Activated CD8-positive, alpha-beta T cell treated with anti-CD3 and anti-CD28 coated beads for 36 hours (primary cell): ENCODE measurements around the gene FBN3. TPM values are rescaled to one million over a fixed set of nuclear protein-coding genes. Genes with fewer than 3 reads are reported as not detected.

Experiments
- ATAC-seq: fragments of 200-7000 bp; cut with Tn5 transposase; one replicate; pipeline ENCODE4 v1.10.0; 2021; ENCODE audit warnings: mild to moderate bottlenecking, moderate library complexity
- CTCF ChIA-PET: fragments of 350-600 bp; sonication (Branson Sonifier 250); formaldehyde crosslinking; loops from one replicate; lab custom pipeline; 2021; ENCODE audit warnings: antibody characterized with exemption; lab: Charles Lee
- POLR2A ChIA-PET: fragments of 350-600 bp; sonication (Branson Sonifier 250); formaldehyde crosslinking; loops from one replicate; lab custom pipeline; 2021; ENCODE audit warnings: antibody characterized with exemption; lab: Charles Lee
- DNase-seq: peaks from one replicate; pipeline ENCODE4 v3.0.0-alpha.2; 2020
- H3K27ac Mint-ChIP-seq: one replicate; pipeline ENCODE4 v1.8.0; 2021; ENCODE audit warnings: mild to moderate bottlenecking, mixed read lengths
- H3K27me3 Mint-ChIP-seq: one replicate; pipeline ENCODE4 v1.8.0; 2021; ENCODE audit warnings: mixed read lengths
- H3K36me3 Mint-ChIP-seq: one replicate; pipeline ENCODE4 v1.8.0; 2021; ENCODE audit warnings: low read depth, mixed read lengths
- H3K4me1 Mint-ChIP-seq: one replicate; pipeline ENCODE4 v1.8.0; 2021; ENCODE audit warnings: low read depth, mixed read lengths
- H3K4me3 Mint-ChIP-seq: one replicate; pipeline ENCODE4 v1.8.0; 2021; ENCODE audit warnings: mild to moderate bottlenecking, moderate library complexity, mixed read lengths
- H3K9me3 Mint-ChIP-seq: one replicate; pipeline ENCODE4 v1.8.0; 2021; ENCODE audit warnings: mixed read lengths
- CTCF ChIP-seq: fragments of 200-600 bp; IDR thresholded peaks from one replicate; pipeline ENCODE4 v1.8.0; 2022; ENCODE audit warnings: antibody characterized with exemption, mild to moderate bottlenecking
- intact Hi-C: fragments of 100-400 bp; cut with micrococcal nuclease; formaldehyde crosslinking; loops from one replicate; pipeline ENCODE4 v1.10.0; 2022
- total RNA-seq, 2 experiments: library from RNA; stranded (reverse); gene quantifications; one replicate each; pipeline ENCODE4 v1.2.3, GENCODE V29; 2021

The FBN3 gene
- total RNA-seq, 2 experiments from 2014 or later, result 0.02 TPM; not detected in 1

- ChIA-PET CTCF (no interaction called here), POLR2A (no interaction called here)
- H3K27me3 Mint-ChIP-seq, result no peaks in the 10 kb centered on the region
- TF ChIP-seq CTCF, result no peak
- H3K4me3 Mint-ChIP-seq, result no peak overlapping the region
- DNase-seq (no peak), ATAC-seq (no peak)
- H3K36me3 Mint-ChIP-seq, result no peaks in the 10 kb centered on the region
- H3K4me1 Mint-ChIP-seq, result no peaks in the 10 kb centered on the region
- no peak overlapping the region for H3K27ac Mint-ChIP-seq
- H3K9me3 Mint-ChIP-seq, result peaks cover 2% of the 10 kb centered on the region
- intact Hi-C loops, result no loop called here
Measured at GRCh38 chr19:8085598-8086408, 63.6 kb downstream of the FBN3 start.

- Mint-ChIP-seq H3K27ac (no peak overlapping the region), H3K4me1 (no peaks in the 10 kb centered on the region), H3K9me3 (no peaks in the 10 kb centered on the region), H3K36me3 (no peaks in the 10 kb centered on the region), H3K27me3 (no peaks in the 10 kb centered on the region), H3K4me3 (no peak overlapping the region)
- ChIA-PET POLR2A (no interaction called here), CTCF (no interaction called here)
- ATAC-seq (no peak), DNase-seq (no peak)
- intact Hi-C loops, result no loop called here
- no peak for TF ChIP-seq CTCF
Measured at GRCh38 chr19:8084152-8084551, 65.2 kb downstream of the FBN3 start.

GRCh38 chr19:8083141-8083540, 66.3 kb downstream of the FBN3 start:
- H3K36me3 Mint-ChIP-seq, result no peaks in the 10 kb centered on the region
- no peak overlapping the region for H3K4me3 Mint-ChIP-seq
- no peak overlapping the region for H3K27ac Mint-ChIP-seq
- POLR2A ChIA-PET, result interaction anchor here (0.6 kb wide), 1 partner anchor 437 kb away, joined by 4 read pairs; no protein-coding TSS in a partner anchor
- no peak for TF ChIP-seq CTCF
- DNase-seq (no peak), ATAC-seq (no peak)
- H3K9me3 Mint-ChIP-seq, result no peaks in the 10 kb centered on the region
- intact Hi-C loops, result no loop called here
- H3K27me3 Mint-ChIP-seq, result no peaks in the 10 kb centered on the region
- no peaks in the 10 kb centered on the region for H3K4me1 Mint-ChIP-seq
- CTCF ChIA-PET, result no interaction called here

- Mint-ChIP-seq H3K9me3 (no peaks in the 10 kb centered on the region), H3K4me1 (no peaks in the 10 kb centered on the region), H3K36me3 (no peaks in the 10 kb centered on the region), H3K27ac (no peak overlapping the region), H3K27me3 (peaks cover 2% of the 10 kb centered on the region), H3K4me3 (no peak overlapping the region)
- intact Hi-C loops, result no loop called here
- DNase-seq (no peak), ATAC-seq (no peak)
- POLR2A ChIA-PET, result interaction anchor here (0.6 kb wide), 1 partner anchor 40 kb away, joined by 3 read pairs; no protein-coding TSS in a partner anchor
- CTCF ChIA-PET, result no interaction called here
- TF ChIP-seq CTCF, result no peak
Measured at GRCh38 chr19:8081569-8082550, 67.5 kb downstream of the FBN3 start.
